Nephron (organoid): ENCODE data around the gene CFL1.

Source experiments
- H3K27ac Mint-ChIP-seq, 3 experiments: 2 replicates each; pipeline ENCODE4 v1.8.0; 2020; ENCODE audit warnings: mixed read lengths in 3 of 3, mild to moderate bottlenecking in 2 of 3, moderate library complexity in 1 of 3
- H3K27me3 Mint-ChIP-seq: 2 replicates; pipeline ENCODE4 v1.8.0; 2021; ENCODE audit warnings: low read depth, mild to moderate bottlenecking, moderate library complexity, mixed read lengths
- H3K36me3 Mint-ChIP-seq: 2 replicates; pipeline ENCODE4 v1.8.0; 2020; ENCODE audit warnings: low read depth, mixed read lengths
- H3K4me1 Mint-ChIP-seq: 2 replicates; pipeline ENCODE4 v1.8.0; 2020; ENCODE audit warnings: mixed read lengths
- H3K4me3 Mint-ChIP-seq, 3 experiments: 2 replicates each; pipeline ENCODE4 v1.8.0; 2020; ENCODE audit warnings: mild to moderate bottlenecking in 3 of 3, mixed read lengths in 3 of 3, moderate library complexity in 2 of 3
- H3K9me3 Mint-ChIP-seq: 2 replicates; pipeline ENCODE4 v1.8.0; 2020; ENCODE audit warnings: mixed read lengths
- TF ChIP-seq, protein P1 (sequence below), 3 experiments: fragments of 200-600 bp; sonication (generic); IDR thresholded peaks; one replicate each; pipeline ENCODE4 v1.5.0; 2021; ENCODE audit warnings: antibody characterized with exemption in 3 of 3; ENCODE audit not compliant: unreplicated experiment in 3 of 3

Gene CFL1

DNA sequence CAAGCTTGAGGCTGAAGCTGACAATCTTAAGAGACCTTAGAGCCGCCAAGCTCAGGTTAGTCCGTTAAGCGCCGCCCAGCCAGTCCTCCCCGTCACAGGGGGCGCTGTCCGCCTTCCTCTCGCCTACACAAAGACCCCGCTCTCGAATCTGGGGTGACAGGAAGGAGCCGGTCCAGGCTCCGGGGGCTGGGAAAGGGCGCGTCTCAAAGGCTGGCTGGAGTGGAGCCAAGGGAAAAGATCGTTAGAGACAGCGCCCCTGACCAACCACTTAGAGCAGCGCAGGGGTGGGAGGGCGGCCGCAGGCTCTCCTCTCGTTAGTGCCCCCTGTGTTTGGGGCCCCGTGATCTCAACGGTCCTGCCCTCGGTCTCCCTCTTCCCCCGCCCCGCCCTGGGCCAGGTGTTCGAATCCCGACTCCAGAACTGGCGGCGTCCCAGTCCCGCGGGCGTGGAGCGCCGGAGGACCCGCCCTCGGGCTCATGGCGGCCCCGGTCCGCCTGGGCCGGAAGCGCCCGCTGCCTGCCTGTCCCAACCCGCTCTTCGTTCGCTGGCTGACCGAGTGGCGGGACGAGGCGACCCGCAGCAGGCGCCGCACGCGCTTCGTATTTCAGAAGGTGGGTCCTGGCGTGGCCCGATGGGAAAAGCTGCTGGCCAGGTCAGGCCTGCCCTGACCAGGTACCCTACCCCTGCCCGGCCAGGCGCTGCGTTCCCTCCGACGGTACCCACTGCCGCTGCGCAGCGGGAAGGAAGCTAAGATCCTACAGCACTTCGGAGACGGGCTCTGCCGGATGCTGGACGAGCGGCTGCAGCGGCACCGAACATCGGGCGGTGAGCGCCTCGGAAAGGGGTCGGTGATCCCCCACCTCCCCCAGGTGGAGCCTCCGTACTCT, 2.5 kb upstream of the CFL1 start, which contains the start of gene MUS81:
Gene MUS81, plus strand, starts transcription at position 156 of the 887 bp plus-strand sequence. Its CDS starts 321 bp downstream, at position 477.
- Mint-ChIP-seq H3K27me3 (no peaks in the 10 kb centered on the region), H3K9me3 (no peaks in the 10 kb centered on the region), H3K36me3 (peaks cover 29% of the 10 kb centered on the region), H3K4me3 (peak within 1 kb of the TSS; percentile 90 to 93 (median 92)), H3K27ac (peak within 1 kb of the TSS; percentile 97 to 99 (median 99)), H3K4me1 (peaks cover 27% of the 10 kb centered on the region)
- TF ChIP-seq, protein P1, sequence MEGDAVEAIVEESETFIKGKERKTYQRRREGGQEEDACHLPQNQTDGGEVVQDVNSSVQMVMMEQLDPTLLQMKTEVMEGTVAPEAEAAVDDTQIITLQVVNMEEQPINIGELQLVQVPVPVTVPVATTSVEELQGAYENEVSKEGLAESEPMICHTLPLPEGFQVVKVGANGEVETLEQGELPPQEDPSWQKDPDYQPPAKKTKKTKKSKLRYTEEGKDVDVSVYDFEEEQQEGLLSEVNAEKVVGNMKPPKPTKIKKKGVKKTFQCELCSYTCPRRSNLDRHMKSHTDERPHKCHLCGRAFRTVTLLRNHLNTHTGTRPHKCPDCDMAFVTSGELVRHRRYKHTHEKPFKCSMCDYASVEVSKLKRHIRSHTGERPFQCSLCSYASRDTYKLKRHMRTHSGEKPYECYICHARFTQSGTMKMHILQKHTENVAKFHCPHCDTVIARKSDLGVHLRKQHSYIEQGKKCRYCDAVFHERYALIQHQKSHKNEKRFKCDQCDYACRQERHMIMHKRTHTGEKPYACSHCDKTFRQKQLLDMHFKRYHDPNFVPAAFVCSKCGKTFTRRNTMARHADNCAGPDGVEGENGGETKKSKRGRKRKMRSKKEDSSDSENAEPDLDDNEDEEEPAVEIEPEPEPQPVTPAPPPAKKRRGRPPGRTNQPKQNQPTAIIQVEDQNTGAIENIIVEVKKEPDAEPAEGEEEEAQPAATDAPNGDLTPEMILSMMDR (IDR thresholded peaks at IDR 0.05; ENCODE audit: unreplicated experiment in 3 of 3): peak; percentile 89 to 95 (median 94)

DNA sequence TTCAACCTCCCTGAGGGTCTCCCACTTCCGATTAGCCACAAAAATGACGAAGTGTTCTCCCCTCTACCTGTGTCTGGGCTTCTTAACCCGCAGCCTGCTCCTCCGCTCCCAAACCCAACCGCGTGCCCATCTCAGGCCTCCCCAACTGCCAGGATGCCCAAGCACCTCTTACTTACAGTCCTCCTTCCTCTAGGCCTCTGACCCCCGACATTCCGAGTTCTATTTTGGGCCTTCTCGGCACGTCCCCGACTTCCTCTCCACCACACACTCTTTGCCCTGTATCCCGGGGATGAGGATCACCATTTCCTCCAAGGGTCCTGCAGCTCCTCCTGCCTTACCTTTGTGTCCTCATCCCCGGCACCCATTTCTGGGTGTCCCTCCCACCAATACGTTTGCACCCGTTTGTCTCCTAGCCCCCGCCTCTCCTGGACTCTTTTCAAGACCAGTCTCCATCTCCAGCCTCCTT, 1.9 kb upstream of the CFL1 start:
- peak overlapping the region; percentile 90 to 93 (median 92) for H3K4me3 Mint-ChIP-seq
- peaks cover 27% of the 10 kb centered on the region for H3K4me1 Mint-ChIP-seq
- H3K27me3 Mint-ChIP-seq: no peaks in the 10 kb centered on the region
- H3K27ac Mint-ChIP-seq: peak overlapping the region; percentile 97 to 99 (median 99)
- TF ChIP-seq, protein P1 (IDR thresholded peaks at IDR 0.05; ENCODE audit: unreplicated experiment in 3 of 3): no peak
- H3K9me3 Mint-ChIP-seq: no peaks in the 10 kb centered on the region
- H3K36me3 Mint-ChIP-seq: peaks cover 30% of the 10 kb centered on the region

DNA sequence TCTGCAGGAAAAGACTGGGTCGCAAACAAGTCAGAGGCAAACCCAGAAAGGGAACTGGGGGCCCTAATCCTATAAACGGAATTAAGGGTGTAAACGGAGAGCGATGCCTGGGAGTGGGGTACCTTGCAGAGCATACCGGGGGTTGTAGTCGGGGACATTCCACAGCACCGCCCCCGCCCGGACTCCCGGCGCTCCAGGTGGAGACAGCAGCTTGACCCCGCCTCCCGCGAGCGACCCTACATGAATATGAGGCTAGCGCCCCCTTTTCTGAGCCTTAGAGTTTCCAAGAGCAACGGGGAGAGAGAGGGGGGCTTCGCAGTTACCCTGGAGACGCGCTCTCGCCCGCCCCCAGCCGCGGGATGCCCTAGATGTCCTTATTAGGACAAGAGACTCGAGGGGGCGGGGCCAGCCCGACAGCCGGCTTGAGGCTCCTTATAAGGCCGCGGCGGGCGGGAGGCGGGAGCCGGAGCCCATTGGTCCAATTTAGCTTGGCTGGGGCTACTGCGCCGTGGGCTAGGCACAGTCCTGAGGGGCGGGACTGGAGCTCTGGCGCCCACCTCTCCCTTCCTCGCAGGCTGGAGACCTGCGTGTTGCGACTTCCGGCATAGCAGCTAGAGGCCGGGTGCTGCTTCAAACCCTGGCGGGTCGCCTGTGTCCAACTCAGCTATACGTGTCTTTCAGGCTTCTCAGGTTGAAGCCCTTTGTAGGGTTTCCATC, 1.3 kb upstream of the CFL1 start:
- TF ChIP-seq, protein P1 (IDR thresholded peaks at IDR 0.05; ENCODE audit: unreplicated experiment in 3 of 3): peak in 1 of 3 experiments; percentile 17
- Mint-ChIP-seq H3K27me3 (no peaks in the 10 kb centered on the region), H3K36me3 (peaks cover 36% of the 10 kb centered on the region), H3K27ac (peak overlapping the region; percentile 97 to 99 (median 99)), H3K4me3 (peak overlapping the region; percentile 90 to 93 (median 92)), H3K4me1 (peaks cover 27% of the 10 kb centered on the region), H3K9me3 (no peaks in the 10 kb centered on the region)

DNA sequence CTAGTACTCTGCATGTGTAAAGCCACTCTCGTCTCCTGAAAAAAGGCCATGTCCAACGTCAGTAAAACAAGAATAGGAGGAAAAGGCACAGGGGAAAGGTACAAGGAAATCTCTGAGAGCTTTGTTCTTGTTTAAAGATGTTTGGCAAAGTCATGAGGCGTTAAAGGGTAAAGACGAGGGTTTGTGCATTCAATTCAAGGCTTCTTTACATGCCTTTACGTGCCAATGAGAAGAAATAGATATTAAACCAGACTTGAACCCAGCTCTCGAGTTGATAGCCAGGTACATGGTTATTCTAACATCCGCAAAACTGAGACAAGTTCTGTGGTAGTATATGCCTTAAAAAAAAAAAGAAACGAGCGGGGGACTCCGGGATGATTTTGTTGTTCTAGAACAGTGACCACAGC, 704 bp upstream of the CFL1 start:
- peak overlapping the region; percentile 97 to 99 (median 99) for H3K27ac Mint-ChIP-seq
- H3K4me1 Mint-ChIP-seq: peaks cover 27% of the 10 kb centered on the region
- H3K27me3 Mint-ChIP-seq: no peaks in the 10 kb centered on the region
- H3K9me3 Mint-ChIP-seq: no peaks in the 10 kb centered on the region
- H3K4me3 Mint-ChIP-seq: peak overlapping the region; percentile 90 to 93 (median 92)
- TF ChIP-seq, protein P1 (IDR thresholded peaks at IDR 0.05; ENCODE audit: unreplicated experiment in 3 of 3): no peak
- peaks cover 42% of the 10 kb centered on the region for H3K36me3 Mint-ChIP-seq

DNA sequence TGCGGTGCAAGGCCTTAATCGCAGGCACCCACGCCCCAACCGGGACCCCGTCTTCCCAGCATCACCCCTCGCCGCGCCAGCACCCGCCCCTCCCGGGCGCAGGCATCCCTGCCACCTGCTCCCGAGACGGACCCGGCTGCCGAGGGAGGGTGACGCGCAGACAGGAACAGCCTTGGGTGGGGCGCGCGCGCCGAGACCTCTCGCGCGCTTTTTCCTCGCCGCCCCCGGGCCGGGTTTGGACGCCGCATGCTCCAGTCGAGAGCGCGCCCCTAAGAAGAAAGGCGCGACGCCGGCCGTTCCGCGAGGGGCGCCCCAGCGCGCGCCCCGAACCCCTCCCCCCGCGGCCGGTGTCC, 504 bp downstream of the CFL1 start:
- peak overlapping the region in 1 of 3 experiments; percentile 85 for H3K27ac Mint-ChIP-seq
- H3K36me3 Mint-ChIP-seq: peaks cover 40% of the 10 kb centered on the region
- H3K4me1 Mint-ChIP-seq: peaks cover 23% of the 10 kb centered on the region

More for the DNA sequence above, 504 bp downstream of the CFL1 start:
- Mint-ChIP-seq H3K9me3 (no peaks in the 10 kb centered on the region), H3K27me3 (no peaks in the 10 kb centered on the region), H3K4me3 (peak overlapping the region; percentile 91 to 97 (median 97))
- TF ChIP-seq, protein P1 (IDR thresholded peaks at IDR 0.05; ENCODE audit: unreplicated experiment in 3 of 3): no peak
